GM12872 (cell line): ENCODE results near the gene TPBGL.

Experiments
- CTCF ChIP-seq: IDR thresholded peaks from 3 replicates; pipeline ENCODE4 v1.5.1; 2011; ENCODE audit warnings: low read depth, mild to moderate bottlenecking, low read length, moderate library complexity; ENCODE audit not compliant: insufficient read depth

TPBGL gene

GRCh38 chr11:75283391-75283931 lies 42.9 kb downstream of the TPBGL start:
- no peak for TF ChIP-seq CTCF

- no peak for TF ChIP-seq CTCF
Measured at GRCh38 chr11:75285776-75286360, 45.3 kb downstream of the TPBGL start.

GRCh38 chr11:75286826-75287465 lies 46.4 kb downstream of the TPBGL start:
- no peak for TF ChIP-seq CTCF

GRCh38 chr11:75287579-75287978 lies 47.0 kb downstream of the TPBGL start:
- no peak for TF ChIP-seq CTCF

GRCh38 chr11:75289511-75289760 lies 48.9 kb downstream of the TPBGL start:
- TF ChIP-seq CTCF: no peak

GRCh38 chr11:75289919-75290318 lies 49.3 kb downstream of the TPBGL start:
- no peak for TF ChIP-seq CTCF

- TF ChIP-seq CTCF: no peak
Measured at GRCh38 chr11:75291741-75292140, 51.2 kb downstream of the TPBGL start.
